Measurements from ENCODE around the gene TRAF3IP3.
A peak's percentile ranks its signal among the peaks of the same experiment; 100 is the strongest.

TRAF3IP3 gene

GRCh38 chr1:209830722-209831121, 74.9 kb downstream of the TRAF3IP3 start:
- no peak for DNase-seq

GRCh38 chr1:209831615-209832014, 75.8 kb downstream of the TRAF3IP3 start:
- peak; percentile 66 for DNase-seq
